ENCODE data around the gene RNF126.
"Not testable (repeated sequence)": the region's sequence is repeated elsewhere in the genome, so short reads cannot be mapped to it uniquely, and the experiment has no call there.

RNF126 gene

DNA sequence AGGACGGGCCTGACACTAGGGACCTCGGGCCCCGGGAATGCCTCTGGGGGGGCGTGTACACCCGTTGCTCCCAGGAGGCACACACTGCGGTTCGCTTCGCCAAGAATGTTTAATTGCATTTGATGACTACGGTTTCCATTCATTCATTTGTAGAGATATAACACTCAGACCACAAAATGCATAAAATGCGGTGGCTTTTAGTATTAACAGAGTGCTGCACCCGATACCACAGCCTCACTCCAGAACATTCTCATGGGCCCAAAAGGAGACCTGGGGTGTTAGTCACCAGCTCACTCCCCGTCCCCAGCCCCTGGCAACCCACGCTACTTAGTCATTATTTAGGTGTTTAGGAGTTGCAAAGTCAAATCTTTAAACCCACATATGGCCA is 51.5 kb downstream of the RNF126 start:
- DNase-seq (ENCODE audit: low read depth): peak; percentile 74

DNA sequence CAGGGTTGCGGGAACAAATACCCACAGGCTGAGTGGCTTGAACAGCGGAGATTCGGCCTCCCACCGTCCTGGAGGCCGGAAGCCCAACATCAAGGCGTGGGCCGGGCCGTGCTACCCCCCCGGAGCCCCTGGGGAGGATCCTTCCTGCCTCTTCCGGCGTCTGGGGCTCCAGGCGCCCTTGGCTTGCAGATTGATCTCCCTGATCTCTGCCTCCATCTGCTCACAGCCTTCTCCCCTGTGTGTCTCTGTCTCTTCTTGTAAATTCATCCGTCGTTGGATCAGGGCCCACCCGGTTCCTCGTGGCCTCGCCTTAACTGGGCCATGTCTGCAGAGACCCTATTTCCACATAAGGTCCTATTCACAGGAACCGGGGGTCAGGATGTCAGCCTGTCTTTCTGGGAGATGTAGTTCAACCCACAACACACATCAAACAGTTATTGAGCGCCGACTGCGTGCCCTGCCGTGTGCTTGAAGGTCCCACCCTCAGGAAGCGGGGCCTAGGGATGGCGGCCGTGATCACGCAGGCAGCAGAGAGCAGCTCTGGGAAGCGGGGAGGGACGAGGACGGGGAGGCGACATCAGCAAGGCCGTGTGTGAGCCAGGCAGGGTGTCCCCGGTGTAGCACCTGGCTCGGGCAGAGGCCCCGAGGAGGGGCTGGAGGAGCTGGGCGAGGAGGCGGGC is 52.1 kb downstream of the RNF126 start:
- peak; percentile 29 for DNase-seq (ENCODE audit: low read depth)

DNA sequence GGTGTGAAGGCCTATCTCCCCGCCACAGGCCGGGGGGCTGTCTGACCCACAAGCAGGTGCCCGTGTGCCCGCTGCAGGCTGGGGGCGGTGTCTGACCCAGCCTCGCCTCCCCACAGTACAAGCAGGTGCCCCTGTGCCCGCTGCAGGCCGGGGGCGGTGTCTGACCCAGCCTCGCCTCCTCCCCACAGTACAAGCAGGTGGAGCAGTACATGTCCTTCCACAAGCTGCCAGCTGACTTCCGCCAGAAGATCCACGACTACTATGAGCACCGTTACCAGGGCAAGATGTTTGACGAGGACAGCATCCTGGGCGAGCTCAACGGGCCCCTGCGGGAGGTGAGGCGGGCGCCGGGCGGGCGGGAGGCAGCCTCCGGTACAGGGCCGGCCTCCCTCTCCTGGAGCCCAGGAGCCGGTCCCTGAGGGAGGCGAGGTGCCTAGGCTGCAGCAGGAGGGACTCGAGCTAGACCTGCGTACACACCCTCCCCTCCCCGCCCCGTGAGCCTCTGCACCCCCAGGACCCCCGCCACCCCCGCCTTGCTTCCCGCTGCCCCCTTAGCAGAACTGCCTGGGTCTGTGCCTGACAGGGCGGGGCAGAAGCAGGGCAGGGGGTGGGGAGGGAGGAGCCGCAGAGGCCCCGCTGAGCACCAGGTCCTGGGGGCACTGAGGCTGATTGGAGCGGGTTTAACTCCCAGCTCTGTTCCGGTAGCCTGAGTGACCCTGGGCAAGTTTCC is 52.8 kb downstream of the RNF126 start:
- DNase-seq (ENCODE audit: low read depth): no peak

DNA sequence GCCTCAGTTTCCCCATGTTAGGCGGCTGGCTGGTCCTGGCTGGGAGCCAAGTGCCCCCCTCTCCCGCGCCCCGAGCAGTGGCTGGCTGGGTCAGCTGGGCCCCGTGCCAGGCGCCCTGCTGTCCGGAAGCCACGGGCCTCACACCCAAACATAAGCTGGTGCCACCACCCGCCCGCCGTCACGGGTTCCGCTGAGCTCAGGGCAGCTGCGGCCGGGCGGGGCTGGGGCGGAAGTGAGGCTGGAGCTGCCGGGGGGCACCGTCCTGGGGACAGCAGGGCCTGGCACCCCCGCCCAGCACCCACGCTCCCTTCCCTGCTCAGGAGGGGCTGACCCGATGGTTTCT is 54.0 kb downstream of the RNF126 start:
- no peak for DNase-seq (ENCODE audit: low read depth)

DNA sequence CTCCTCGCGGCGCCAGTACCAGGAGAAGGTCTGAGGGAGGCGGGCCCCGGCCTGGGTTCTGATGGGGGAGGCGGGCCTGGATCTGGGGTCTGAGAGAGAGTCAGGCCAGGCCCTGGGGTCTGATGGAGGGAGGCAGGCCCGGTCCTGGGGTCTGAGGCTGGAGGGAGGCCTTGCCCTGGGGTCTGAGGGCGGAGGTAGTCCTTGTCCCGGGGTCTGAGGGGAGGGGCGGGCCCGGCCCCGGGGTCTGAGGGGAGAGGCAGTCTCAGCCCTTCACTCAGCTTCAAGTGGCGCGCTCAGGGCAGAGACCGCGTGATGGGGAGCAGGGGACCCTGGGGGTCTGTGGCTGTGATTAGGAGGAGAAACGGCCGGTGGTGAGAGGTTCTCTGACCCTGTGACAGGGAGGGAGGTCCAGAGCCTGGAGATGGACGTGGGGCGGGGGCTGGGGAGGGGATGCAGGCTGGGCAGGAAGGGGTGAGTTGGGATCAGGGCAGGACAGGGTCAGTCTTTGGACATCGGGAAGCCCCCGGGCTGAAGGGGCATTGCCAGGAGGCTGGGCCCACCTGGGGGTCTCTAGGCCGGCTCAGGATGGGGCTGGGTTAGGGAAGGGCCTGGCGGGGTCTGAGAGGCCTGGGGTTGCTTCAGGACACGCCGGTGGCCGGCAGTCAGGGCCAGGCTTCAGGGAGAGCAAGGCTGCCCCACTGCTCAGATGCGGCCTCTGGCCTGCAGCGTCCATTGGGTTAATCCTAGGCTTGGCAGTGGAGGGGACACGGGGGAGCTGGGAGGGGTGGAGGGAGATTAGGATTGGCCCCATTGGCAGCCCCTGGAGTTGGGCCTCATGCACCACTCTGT is 54.6 kb downstream of the RNF126 start:
- no peak for DNase-seq (ENCODE audit: low read depth)

DNA sequence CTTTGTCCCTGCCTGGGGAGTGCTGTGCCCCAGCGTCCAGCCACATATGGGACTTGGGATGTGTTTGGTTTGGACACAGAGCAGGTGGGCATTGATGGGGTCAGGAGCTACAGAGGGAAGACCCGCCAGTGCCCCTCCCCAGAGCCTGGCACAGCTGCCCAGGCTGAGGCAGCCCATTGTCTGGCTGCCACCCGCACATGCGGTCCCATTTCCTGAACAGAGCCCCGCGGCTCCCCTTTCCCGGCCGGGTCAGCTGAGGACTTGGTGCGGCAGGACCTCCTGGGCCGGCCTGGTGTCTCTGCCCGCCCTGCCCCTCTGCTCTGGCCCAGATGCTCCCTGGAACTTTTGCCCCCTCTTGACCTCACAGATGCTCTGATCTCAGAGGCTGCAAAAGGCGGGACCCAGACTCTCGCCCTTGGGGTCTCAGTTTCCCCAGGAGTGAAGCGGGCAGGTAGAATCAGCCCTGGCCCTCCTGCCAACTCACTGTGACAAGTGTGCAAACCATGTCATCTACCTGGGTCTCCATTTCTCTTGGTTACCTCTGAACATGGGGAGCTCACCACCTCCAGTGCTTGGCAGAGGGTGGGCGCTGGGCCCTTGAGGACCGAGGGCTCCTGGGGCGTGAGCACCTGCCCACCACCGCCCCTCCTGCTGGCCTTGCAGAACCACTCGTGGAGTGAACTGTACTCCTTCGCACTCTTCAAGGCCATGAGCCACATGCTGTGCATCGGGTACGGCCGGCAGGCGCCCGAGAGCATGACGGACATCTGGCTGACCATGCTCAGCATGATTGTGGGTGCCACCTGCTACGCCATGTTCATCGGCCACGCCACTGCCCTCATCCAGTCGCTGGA is 55.5 kb downstream of the RNF126 start:
- no peak for DNase-seq (ENCODE audit: low read depth)

DNA sequence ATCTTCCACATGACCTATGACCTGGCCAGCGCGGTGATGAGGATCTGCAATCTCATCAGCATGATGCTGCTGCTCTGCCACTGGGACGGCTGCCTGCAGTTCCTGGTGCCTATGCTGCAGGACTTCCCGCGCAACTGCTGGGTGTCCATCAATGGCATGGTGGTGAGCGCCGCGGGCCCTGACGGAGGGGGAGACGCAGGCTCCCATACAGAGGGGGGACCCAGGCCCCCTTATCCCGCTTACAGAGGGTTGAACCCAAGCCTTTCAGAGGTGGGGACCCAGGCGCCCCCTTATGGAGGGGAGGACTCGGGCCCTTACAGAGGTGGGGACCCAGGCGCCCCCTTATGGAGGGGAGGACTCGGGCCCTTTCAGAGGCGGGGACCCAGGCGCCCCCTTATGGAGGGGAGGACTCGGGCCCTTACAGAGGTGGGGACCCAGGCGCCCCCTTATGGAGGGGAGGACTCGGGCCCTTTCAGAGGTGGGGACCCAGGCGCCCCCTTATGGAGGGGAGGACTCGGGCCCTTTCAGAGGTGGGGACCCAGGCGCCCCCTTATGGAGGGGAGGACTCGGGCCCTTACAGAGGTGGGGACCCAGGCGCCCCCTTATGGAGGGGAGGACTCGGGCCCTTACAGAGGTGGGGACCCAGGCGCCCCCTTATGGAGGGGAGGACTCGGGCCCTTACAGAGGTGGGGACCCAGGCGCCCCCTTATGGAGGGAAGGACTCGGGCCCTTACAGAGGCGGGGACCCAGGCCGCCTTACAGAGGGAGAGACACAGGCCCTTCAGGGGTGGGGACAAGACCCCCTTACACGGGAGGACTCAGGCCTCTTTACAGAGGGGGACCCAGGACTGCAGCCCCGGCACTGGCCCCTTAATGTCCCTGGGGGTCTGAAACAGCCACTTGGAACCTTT is 57.7 kb downstream of the RNF126 start:
- not testable (repeated sequence) for DNase-seq (ENCODE audit: low read depth)

DNA sequence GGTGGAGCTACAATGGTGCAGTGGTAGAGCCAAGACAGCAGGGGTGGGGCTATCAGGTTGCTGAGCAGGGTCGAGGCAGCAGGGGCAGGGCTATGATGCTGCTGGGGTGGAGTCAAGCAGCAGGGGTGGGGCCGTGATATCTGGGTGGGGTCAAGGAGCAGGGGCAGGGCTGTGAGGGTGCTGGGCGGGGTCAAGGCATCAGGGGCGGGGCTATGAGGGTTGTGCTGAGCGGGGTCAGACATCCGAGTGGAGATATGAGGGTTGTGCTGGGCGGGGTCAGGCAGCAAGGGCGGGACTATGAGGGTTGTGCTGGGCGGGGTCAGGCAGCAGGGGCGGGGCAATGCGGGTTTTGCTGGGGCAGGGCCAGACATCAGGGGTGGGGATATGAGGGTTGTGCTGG is 58.7 kb downstream of the RNF126 start:
- DNase-seq (ENCODE audit: low read depth): no peak

DNA sequence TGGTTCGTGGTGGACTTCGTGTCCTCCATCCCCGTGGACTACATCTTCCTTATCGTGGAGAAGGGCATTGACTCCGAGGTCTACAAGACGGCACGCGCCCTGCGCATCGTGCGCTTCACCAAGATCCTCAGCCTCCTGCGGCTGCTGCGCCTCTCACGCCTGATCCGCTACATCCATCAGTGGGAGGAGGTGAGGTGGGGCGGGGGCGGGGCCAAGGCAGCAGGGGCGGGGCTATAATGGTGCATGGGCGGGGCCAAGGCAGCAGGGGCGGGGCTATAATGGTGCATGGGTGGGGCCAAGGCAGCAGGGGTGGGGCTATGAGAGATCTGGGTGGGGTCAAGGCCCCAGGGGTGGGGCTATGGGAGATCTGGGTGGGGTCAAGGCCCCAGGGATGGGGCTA is 59.2 kb downstream of the RNF126 start:
- DNase-seq (ENCODE audit: low read depth): not testable (repeated sequence)

DNA sequence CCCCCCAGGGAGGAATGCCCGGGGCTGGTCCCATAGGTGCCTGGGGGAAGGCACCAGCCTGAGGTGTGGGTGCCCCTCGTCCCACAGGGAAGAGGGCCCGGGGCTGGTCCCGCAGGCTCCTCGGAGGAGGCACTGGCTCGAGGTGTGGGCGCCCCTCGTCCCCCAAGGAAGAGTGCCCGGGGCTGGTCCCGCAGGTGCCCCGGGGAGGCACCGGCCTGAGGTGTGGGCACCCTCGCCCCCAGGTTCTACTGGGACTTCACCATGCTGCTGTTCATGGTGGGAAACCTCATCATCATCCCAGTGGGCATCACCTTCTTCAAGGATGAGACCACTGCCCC is 59.7 kb downstream of the RNF126 start:
- DNase-seq (ENCODE audit: low read depth): not testable (repeated sequence)

DNA sequence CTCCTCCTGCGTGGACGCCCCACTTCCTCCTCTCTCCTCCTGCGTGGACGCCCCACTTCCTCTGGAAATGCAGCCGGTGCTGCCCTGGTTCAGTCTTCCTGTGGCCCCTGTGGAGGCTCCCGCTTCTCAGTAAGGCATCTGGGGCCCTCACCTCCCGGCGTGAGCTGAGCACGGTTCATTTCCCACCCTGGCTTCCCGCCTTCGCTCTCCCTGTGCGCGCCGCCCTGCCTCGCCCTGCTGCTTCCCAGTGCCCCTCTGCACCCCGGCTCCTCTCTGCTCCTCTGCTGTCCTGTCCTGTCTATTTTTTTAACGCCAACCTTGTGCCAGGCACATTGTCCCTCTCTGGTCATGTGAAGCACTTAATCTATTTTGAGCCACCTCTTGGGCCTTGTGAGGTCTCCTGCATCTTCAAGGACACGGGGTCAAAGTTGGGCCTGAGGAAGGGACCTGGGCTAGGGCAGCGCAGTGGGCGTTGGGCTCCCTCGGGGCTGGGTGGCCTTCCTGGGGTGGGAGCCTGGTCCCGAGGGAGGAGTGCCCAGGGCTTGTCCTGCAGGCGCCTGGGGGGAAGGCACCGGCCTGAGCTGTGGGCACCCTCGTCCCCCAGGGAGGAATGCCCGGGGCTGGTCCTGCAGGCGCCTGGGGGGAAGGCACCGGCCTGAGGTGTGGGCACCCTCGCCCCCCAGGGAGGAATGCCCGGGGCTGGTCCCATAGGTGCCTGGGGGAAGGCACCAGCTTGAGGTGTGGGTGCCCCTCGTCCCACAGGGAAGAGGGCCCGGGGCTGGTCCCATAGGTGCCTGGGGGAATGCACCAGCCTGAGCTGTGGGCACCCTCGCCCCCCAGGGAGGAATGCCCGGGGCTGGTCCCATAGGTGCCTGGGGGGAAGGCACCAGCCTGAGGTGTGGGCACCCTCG is 60.4 kb downstream of the RNF126 start:
- no peak for DNase-seq (ENCODE audit: low read depth)

DNA sequence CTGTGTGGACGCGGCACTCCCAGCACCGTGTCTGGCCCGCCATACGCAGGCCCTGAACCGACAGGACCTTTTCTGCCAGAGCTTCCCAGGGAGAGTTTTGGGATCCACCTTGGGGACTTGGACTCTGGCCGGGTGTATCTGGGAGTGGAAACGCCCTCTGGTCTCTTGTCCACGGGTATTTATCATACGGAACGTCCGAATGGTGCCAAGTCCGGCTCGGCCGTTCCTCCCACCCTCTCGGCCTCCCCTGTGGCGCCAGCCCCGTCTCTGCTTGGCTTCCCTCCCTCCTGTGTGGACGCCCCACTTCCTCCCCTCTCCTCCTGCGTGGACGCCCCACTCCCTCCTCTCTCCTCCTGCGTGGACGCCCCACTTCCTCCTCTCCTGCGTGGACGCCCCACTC is 61.2 kb downstream of the RNF126 start:
- no peak for DNase-seq (ENCODE audit: low read depth)

DNA sequence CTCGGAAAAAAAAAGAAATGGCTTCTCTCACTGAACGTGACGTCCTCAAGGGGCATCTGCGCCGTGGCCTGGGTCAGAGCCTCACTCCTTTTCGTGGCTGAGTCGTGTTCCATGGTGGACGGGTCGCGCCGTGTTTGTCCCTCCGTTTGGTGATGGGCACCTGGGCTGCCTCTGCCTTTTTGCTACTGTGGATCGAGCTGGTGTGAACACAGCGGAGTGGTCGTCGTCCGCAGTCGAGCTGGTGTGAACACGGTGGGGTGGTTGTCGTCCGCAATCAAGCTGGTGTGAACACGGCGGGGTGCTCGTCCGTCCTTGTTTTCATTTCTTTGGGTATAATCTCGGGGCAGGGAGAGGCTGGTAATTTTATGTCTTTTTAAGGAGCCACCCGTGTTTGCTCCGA is 61.7 kb downstream of the RNF126 start:
- DNase-seq (ENCODE audit: low read depth): no peak
